BE2C (cell line): ENCODE measurements around the gene LONRF2. TPM values are rescaled to one million over a fixed set of nuclear protein-coding genes. Genes with fewer than 3 reads are reported as not detected.
"Not testable (repeated sequence)": the region's sequence is repeated elsewhere in the genome, so short reads cannot be mapped to it uniquely, and the experiment has no call there.

Source experiments
- DNase-seq: peaks from one replicate; pipeline ENCODE4 v3.0.0-alpha.2; 2020
- H3K27me3 ChIP-seq: fragments of 250-450 bp; sonication (Bioruptor Pico); 2 replicates; pipeline ENCODE4 v1.5.1; 2020; ENCODE audit warnings: mild to moderate bottlenecking
- H3K36me3 ChIP-seq: fragments of 250-450 bp; sonication (Bioruptor Pico); 2 replicates; pipeline ENCODE4 v1.5.1; 2020; ENCODE audit warnings: mild to moderate bottlenecking
- H3K4me1 ChIP-seq: fragments of 250-450 bp; sonication (Bioruptor Pico); 2 replicates; pipeline ENCODE4 v1.5.1; 2020
- H3K4me3 ChIP-seq: 2 replicates; pipeline ENCODE4 v1.5.1; 2011; ENCODE audit warnings: low read depth, low read length
- H3K9me3 ChIP-seq: fragments of 250-450 bp; sonication (Bioruptor Pico); 2 replicates; pipeline ENCODE4 v1.5.1; 2020
- polyA plus RNA-seq: library from polyadenylated mRNA; unstranded; fragments of >200 nt; gene quantifications from one replicate; pipeline ENCODE4 v1.2.1, GENCODE V29; 2012; ENCODE audit warnings: low read depth, missing spikeins; ENCODE audit not compliant: insufficient read length, insufficient read depth
- TF ChIP-seq, protein P1 (sequence below): IDR thresholded peaks from 2 replicates; pipeline ENCODE4 v1.5.1; 2012; ENCODE audit warnings: mild to moderate bottlenecking, low read depth, low read length

LONRF2 gene
- 3.3 TPM for polyA plus RNA-seq

GRCh38 chr2:100321866-100322820 lies at the start of gene LONRF2:
Gene LONRF2 (minus strand): TSS chr2:100322501. CDS start chr2:100322093, 408 bp downstream.
- DNase-seq: peak; percentile 58
- H3K27me3 ChIP-seq: no peaks in the 10 kb centered on the region
- TF ChIP-seq, protein P1, sequence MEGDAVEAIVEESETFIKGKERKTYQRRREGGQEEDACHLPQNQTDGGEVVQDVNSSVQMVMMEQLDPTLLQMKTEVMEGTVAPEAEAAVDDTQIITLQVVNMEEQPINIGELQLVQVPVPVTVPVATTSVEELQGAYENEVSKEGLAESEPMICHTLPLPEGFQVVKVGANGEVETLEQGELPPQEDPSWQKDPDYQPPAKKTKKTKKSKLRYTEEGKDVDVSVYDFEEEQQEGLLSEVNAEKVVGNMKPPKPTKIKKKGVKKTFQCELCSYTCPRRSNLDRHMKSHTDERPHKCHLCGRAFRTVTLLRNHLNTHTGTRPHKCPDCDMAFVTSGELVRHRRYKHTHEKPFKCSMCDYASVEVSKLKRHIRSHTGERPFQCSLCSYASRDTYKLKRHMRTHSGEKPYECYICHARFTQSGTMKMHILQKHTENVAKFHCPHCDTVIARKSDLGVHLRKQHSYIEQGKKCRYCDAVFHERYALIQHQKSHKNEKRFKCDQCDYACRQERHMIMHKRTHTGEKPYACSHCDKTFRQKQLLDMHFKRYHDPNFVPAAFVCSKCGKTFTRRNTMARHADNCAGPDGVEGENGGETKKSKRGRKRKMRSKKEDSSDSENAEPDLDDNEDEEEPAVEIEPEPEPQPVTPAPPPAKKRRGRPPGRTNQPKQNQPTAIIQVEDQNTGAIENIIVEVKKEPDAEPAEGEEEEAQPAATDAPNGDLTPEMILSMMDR: no peak
- no peaks in the 10 kb centered on the region for H3K9me3 ChIP-seq
- no peaks in the 10 kb centered on the region for H3K36me3 ChIP-seq
- H3K4me3 ChIP-seq: peak within 1 kb of the TSS; percentile 59
- H3K4me1 ChIP-seq: no peaks in the 10 kb centered on the region

- H3K4me1 ChIP-seq: no peaks in the 10 kb centered on the region
- no peak for DNase-seq
- TF ChIP-seq, protein P1: no peak
- H3K4me3 ChIP-seq: no peak overlapping the region
- H3K36me3 ChIP-seq: no peaks in the 10 kb centered on the region
- H3K9me3 ChIP-seq: no peaks in the 10 kb centered on the region
- H3K27me3 ChIP-seq: no peaks in the 10 kb centered on the region
Observed at GRCh38 chr2:100367163-100367562, 44.9 kb upstream of the LONRF2 start.

- no peaks in the 10 kb centered on the region for H3K9me3 ChIP-seq
- no peak overlapping the region for H3K4me3 ChIP-seq
- peak; percentile 35 for DNase-seq
- TF ChIP-seq, protein P1: no peak
- H3K27me3 ChIP-seq: no peaks in the 10 kb centered on the region
- no peaks in the 10 kb centered on the region for H3K4me1 ChIP-seq
- no peaks in the 10 kb centered on the region for H3K36me3 ChIP-seq
Observed at GRCh38 chr2:100365434-100365833, 43.1 kb upstream of the LONRF2 start.

DNA sequence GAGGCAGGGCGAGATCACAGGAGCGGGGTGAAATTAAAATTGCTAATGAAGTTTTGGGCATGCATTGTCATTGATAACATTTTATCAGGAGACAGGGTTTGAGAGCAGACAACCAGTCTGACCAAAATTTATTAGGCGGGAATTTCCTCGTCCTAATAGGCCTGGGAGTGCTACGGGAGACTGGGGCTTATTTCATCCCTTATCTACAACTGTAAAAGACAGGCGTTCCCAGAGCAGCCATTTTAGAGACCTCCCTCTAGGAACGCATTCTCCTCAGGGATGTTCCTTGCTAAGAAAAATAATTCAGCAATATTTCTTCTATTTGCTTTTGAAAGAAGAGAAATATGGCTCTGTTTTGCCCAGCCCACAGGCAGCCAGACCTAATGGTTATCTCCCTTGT lies 40.0 kb upstream of the LONRF2 start:
- H3K4me1 ChIP-seq, H3K4me3 ChIP-seq, DNase-seq, H3K36me3 ChIP-seq, H3K9me3 ChIP-seq, H3K27me3 ChIP-seq: not testable (repeated sequence)

DNA sequence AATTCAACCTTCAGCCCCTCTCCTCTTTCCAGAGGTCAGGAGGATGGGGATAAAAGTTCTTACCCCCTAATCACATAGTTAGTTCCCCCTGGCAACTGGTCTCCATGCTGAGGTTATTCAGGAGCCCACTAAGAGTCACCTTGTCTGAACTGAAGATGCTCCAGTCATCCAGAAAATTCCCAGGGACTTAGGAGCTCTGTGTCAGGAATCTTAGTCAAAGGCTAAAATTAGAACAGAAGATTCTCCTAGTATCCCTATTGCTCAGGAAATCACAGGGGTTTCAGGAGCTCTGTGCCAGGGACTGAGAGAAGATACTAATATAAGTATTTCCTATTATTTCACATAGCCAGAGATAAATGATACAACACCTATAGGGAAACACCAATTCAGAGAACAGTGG lies 37.3 kb upstream of the LONRF2 start:
- TF ChIP-seq, protein P1: no peak
- Histone ChIP-seq H3K4me1 (no peaks in the 10 kb centered on the region), H3K36me3 (no peaks in the 10 kb centered on the region), H3K4me3 (no peak overlapping the region), H3K27me3 (no peaks in the 10 kb centered on the region), H3K9me3 (no peaks in the 10 kb centered on the region)
- no peak for DNase-seq

GRCh38 chr2:100358554-100358953 lies 36.3 kb upstream of the LONRF2 start:
- Histone ChIP-seq H3K4me1 (no peaks in the 10 kb centered on the region), H3K36me3 (no peaks in the 10 kb centered on the region), H3K4me3 (no peak overlapping the region), H3K27me3 (no peaks in the 10 kb centered on the region), H3K9me3 (no peaks in the 10 kb centered on the region)
- DNase-seq: no peak
- TF ChIP-seq, protein P1: no peak
